ENCODE data around the gene EFHB.

The EFHB gene

GRCh38 chr3:19940643-19941042 lies 6.6 kb upstream of the EFHB start:
- H3K9ac ChIP-seq (ENCODE audit: low read length): no peak overlapping the region
- H3K9me2 ChIP-seq (ENCODE audit: low read depth, low read length): no peaks in the 10 kb centered on the region
- no peaks in the 10 kb centered on the region for H3K9me3 ChIP-seq (ENCODE audit: low read length)
- H3K4me3 ChIP-seq (ENCODE audit: low read depth, low read length, poor library complexity, severe bottlenecking): no peak overlapping the region
- H3K79me2 ChIP-seq (ENCODE audit: insufficient read depth, low read length): no peaks in the 10 kb centered on the region
- no peaks in the 10 kb centered on the region for H3K27me3 ChIP-seq (ENCODE audit: insufficient read depth, low read length)
- H3K27ac ChIP-seq (ENCODE audit: low read depth, low read length, poor library complexity, severe bottlenecking): no peak overlapping the region
- H3K36me3 ChIP-seq (ENCODE audit: insufficient read depth, low read length): no peaks in the 10 kb centered on the region
- TF ChIP-seq EZH2 (IDR thresholded peaks at IDR 0.05; ENCODE audit: borderline replicate concordance, low read length): no peak
- TF ChIP-seq, protein P1, sequence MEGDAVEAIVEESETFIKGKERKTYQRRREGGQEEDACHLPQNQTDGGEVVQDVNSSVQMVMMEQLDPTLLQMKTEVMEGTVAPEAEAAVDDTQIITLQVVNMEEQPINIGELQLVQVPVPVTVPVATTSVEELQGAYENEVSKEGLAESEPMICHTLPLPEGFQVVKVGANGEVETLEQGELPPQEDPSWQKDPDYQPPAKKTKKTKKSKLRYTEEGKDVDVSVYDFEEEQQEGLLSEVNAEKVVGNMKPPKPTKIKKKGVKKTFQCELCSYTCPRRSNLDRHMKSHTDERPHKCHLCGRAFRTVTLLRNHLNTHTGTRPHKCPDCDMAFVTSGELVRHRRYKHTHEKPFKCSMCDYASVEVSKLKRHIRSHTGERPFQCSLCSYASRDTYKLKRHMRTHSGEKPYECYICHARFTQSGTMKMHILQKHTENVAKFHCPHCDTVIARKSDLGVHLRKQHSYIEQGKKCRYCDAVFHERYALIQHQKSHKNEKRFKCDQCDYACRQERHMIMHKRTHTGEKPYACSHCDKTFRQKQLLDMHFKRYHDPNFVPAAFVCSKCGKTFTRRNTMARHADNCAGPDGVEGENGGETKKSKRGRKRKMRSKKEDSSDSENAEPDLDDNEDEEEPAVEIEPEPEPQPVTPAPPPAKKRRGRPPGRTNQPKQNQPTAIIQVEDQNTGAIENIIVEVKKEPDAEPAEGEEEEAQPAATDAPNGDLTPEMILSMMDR (IDR thresholded peaks at IDR 0.05; ENCODE audit: low read length): no peak
- peaks cover 2% of the 10 kb centered on the region for H3K4me1 ChIP-seq (ENCODE audit: insufficient read depth, low read length, severe bottlenecking)
- H4K20me1 ChIP-seq (ENCODE audit: insufficient read depth, low read length): no peaks in the 10 kb centered on the region
- H3F3A ChIP-seq (ENCODE audit: insufficient read depth, low read length): no peaks in the 10 kb centered on the region
- no peak overlapping the region for H3K4me2 ChIP-seq (ENCODE audit: low read length)
- H2AFZ ChIP-seq (ENCODE audit: low read length): no peak overlapping the region

GRCh38 chr3:19938295-19938627 lies 4.2 kb upstream of the EFHB start:
- Histone ChIP-seq H4K20me1 (ENCODE audit: insufficient read depth, low read length) (no peaks in the 10 kb centered on the region), H3K9me2 (ENCODE audit: low read depth, low read length) (no peaks in the 10 kb centered on the region), H2AFZ (ENCODE audit: low read length) (no peak overlapping the region), H3K27me3 (ENCODE audit: insufficient read depth, low read length) (no peaks in the 10 kb centered on the region), H3K4me2 (ENCODE audit: low read length) (no peak overlapping the region), H3K27ac (ENCODE audit: low read depth, low read length, poor library complexity, severe bottlenecking) (no peak overlapping the region), H3K9ac (ENCODE audit: low read length) (no peak overlapping the region), H3K36me3 (ENCODE audit: insufficient read depth, low read length) (no peaks in the 10 kb centered on the region), H3K4me1 (ENCODE audit: insufficient read depth, low read length, severe bottlenecking) (no peaks in the 10 kb centered on the region), H3K79me2 (ENCODE audit: insufficient read depth, low read length) (no peaks in the 10 kb centered on the region), H3K4me3 (ENCODE audit: low read depth, low read length, poor library complexity, severe bottlenecking) (no peak overlapping the region), H3F3A (ENCODE audit: insufficient read depth, low read length) (no peaks in the 10 kb centered on the region), H3K9me3 (ENCODE audit: low read length) (no peaks in the 10 kb centered on the region)
- TF ChIP-seq EZH2 (IDR thresholded peaks at IDR 0.05; ENCODE audit: borderline replicate concordance, low read length): no peak
- TF ChIP-seq, protein P1 (IDR thresholded peaks at IDR 0.05; ENCODE audit: low read length): no peak

DNA sequence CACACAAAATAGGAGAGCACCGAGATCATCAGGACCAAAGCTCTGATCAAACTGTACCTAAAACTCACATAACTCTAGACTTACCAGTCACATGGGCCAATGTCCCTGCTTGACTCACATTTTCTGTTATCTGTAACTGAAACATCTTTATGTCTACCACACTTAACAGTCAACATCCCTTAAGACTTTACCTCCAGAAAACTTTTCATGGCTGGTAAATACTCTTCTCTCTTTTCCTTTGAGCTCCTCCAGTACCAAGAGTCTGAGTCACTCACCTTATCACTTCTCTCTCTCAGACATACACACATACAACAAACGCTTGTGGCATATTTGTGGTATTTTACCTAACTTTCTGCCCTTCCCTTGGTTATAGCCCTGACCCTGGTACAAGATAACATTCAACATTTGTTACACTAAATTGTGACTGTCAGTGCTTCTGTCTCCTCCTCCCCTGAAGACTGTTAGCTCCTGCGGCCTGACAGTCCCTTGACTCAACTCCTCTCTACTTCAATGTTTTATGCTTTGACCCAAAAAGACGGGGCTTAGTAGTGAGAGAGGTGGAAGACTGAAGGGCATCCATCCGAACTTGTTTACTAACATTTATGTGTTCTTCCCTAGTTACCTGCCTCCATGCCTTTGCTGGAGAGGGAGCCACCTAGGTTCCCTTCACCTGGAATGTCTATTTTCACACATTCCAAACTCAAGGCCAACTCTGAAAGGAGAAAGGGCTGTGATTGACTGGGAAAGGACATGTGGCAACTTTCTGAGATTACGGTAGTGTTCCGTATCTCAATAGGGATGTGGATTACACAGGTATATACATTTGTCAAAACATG lies 3.7 kb upstream of the EFHB start:
- no peaks in the 10 kb centered on the region for H3K4me1 ChIP-seq (ENCODE audit: insufficient read depth, low read length, severe bottlenecking)
- no peaks in the 10 kb centered on the region for H3F3A ChIP-seq (ENCODE audit: insufficient read depth, low read length)
- H3K9me3 ChIP-seq (ENCODE audit: low read length): no peaks in the 10 kb centered on the region
- TF ChIP-seq, protein P1 (IDR thresholded peaks at IDR 0.05; ENCODE audit: low read length): no peak
- TF ChIP-seq EZH2 (IDR thresholded peaks at IDR 0.05; ENCODE audit: borderline replicate concordance, low read length): no peak
- H3K36me3 ChIP-seq (ENCODE audit: insufficient read depth, low read length): no peaks in the 10 kb centered on the region
- H3K4me3 ChIP-seq (ENCODE audit: low read depth, low read length, poor library complexity, severe bottlenecking): no peak overlapping the region
- no peak overlapping the region for H3K9ac ChIP-seq (ENCODE audit: low read length)
- H4K20me1 ChIP-seq (ENCODE audit: insufficient read depth, low read length): no peaks in the 10 kb centered on the region
- no peak overlapping the region for H2AFZ ChIP-seq (ENCODE audit: low read length)
- no peaks in the 10 kb centered on the region for H3K79me2 ChIP-seq (ENCODE audit: insufficient read depth, low read length)
- H3K27ac ChIP-seq (ENCODE audit: low read depth, low read length, poor library complexity, severe bottlenecking): no peak overlapping the region
- H3K27me3 ChIP-seq (ENCODE audit: insufficient read depth, low read length): no peaks in the 10 kb centered on the region
- no peak overlapping the region for H3K4me2 ChIP-seq (ENCODE audit: low read length)
- no peaks in the 10 kb centered on the region for H3K9me2 ChIP-seq (ENCODE audit: low read depth, low read length)

Measured in OCI-LY1 (cell line).